Erythroblast (primary cell): ENCODE measurements around the gene CAMP.

Experiments used
- GATA1 ChIP-seq: IDR thresholded peaks from 2 replicates; pipeline ENCODE4 v1.6.1; 2011; ENCODE audit warnings: low read depth, mild to moderate bottlenecking, control low read depth, low read length, moderate library complexity
- POLR2A ChIP-seq: IDR thresholded peaks from 2 replicates; pipeline ENCODE4 v1.6.1; 2011; ENCODE audit warnings: mild to moderate bottlenecking, low read length

GRCh38 chr3:48189321-48189720, 34.0 kb upstream of the CAMP start:
- TF ChIP-seq POLR2A = no peak
- no peak for TF ChIP-seq GATA1
